ENCODE measurements around the gene DAPK3.
"Not testable (repeated sequence)": the region's sequence is repeated elsewhere in the genome, so short reads cannot be mapped to it uniquely, and the experiment has no call there.

Gene DAPK3

DNA sequence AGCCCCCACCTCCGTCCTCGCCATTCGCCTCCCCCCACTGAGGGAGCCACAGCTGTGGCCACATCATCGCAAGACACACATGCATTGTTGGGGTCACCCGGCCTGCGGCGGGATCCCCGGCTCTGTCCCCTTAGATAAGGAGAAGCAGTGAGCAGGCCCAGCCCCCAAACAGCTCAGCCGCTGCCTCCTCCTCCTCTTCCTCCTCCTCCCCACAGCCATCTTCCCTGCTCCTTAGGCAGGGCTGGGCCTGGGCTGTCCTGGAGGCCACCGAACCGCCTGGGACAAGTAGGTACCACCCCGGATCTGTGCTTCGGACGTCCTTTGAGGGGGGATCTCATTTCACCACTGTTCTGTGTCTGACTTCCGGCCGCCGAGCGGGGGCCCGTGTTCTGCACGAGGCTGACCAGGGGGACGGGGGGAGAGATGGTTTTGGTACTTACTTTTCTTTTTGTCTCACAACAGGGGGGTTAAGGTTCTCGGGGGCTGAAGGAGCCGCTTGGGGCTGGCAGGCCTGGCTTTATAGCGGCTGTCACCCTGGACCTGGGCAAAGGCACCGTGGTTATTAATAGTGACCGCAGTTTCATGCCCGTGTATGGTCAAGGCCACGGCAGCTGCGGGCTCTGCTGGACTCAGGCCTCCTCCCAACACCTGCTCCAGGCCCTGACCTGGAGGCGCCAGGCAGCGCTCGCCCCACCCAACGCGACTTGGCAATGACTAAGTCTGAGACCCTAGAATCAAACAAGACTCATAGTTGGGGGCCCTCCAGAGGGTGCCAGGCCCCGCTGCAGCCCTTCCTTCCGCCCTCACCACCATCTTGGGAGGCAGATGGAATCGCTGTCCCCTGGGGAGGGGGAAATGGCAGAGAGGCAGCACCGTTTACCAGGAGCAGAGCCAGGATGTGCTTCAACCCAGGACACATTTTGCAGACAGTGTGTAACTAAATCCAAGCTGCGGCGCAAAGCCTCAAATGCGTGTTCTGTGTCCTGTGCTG is 19.7 kb downstream of the DAPK3 start:
- H3K36me3 ChIP-seq (replicated peaks): peaks cover 8% of the 10 kb centered on the region
- no peak for DNase-seq
- in situ Hi-C loops (cut with HindIII; ENCODE audit: low pct_ligation_motif_present, low sequenced_read_pairs): no loop called here
- H3K27me3 ChIP-seq (replicated peaks): no peaks in the 10 kb centered on the region
- H3K4me3 ChIP-seq (ENCODE audit: low read depth, low read length): no peak overlapping the region
- TF ChIP-seq, protein P1, sequence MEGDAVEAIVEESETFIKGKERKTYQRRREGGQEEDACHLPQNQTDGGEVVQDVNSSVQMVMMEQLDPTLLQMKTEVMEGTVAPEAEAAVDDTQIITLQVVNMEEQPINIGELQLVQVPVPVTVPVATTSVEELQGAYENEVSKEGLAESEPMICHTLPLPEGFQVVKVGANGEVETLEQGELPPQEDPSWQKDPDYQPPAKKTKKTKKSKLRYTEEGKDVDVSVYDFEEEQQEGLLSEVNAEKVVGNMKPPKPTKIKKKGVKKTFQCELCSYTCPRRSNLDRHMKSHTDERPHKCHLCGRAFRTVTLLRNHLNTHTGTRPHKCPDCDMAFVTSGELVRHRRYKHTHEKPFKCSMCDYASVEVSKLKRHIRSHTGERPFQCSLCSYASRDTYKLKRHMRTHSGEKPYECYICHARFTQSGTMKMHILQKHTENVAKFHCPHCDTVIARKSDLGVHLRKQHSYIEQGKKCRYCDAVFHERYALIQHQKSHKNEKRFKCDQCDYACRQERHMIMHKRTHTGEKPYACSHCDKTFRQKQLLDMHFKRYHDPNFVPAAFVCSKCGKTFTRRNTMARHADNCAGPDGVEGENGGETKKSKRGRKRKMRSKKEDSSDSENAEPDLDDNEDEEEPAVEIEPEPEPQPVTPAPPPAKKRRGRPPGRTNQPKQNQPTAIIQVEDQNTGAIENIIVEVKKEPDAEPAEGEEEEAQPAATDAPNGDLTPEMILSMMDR (IDR thresholded peaks at IDR 0.05; ENCODE audit: low read depth, low read length, missing control alignments): no peak
- no peak overlapping the region for H3K27ac ChIP-seq

DNA sequence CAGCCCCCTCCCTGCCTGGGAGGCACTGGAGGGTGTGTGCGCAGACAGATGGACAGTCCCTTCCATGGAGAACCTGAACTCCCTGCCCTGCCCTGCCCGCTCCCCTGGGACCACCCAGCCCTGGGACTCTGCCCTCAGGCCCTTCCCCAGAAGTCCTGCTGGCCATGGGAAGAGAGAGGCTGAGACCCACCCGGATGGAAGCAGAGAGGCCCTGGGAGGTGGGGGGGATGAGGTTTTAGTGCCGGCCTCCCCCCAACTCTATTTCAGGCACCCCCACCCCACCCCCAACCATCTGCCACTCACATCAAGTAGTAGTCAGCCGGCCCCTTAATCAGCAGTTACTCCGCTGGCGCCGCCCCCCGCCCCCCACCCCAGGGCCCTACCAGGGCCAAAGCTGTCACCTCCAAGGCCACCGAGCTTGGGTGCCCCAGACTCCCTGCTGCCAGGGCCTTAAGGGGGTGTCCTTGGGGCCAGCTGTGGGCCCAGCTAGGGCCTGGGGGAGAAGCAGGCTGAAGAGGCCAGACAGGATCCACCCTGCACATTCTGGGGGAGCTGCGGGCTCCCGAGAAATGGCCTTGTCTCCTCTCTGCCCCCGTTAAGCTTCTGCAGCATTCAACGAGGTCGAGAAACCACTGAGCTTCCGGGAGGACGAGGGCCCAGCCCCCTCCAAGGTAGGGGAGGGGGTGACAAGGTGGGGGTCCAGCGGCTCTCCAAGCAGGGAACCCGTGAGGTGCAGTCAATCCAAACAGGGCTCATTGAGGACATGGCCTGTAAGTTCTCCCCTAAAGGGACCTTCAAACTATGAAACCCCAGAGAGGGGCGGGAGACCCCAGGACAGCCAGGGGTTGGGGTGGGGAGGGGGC is 20.7 kb downstream of the DAPK3 start:
- no peak overlapping the region for H3K27ac ChIP-seq
- in situ Hi-C loops (cut with HindIII; ENCODE audit: low pct_ligation_motif_present, low sequenced_read_pairs): no loop called here
- no peak overlapping the region for H3K4me3 ChIP-seq (ENCODE audit: low read depth, low read length)

DNA sequence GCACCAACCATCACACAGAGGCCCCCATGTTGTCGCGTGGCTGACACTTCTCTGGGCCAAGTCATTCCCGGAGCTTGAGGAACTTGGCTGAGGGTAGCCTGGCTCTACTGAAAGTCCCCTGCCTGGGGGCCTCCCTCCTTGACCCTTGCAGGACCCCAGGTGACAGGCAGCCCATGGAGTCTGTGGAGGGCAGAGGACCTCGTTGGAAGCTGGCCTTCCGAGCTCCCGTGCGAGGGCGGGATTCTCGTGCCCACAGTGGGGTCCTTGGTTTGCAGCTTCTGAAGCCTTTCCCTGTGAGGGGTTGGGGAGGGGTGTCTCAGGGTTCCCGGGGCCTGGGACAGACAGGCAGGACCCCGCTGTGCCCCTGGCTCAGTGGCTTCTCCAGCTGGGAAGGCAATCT is 21.6 kb downstream of the DAPK3 start:
- Histone ChIP-seq H3K27ac (no peak overlapping the region), H3K36me3 (replicated peaks) (no peaks in the 10 kb centered on the region), H3K27me3 (replicated peaks) (no peaks in the 10 kb centered on the region), H3K4me3 (ENCODE audit: low read depth, low read length) (no peak overlapping the region)
- in situ Hi-C loops (cut with HindIII; ENCODE audit: low pct_ligation_motif_present, low sequenced_read_pairs): no loop called here
- TF ChIP-seq, protein P1 (IDR thresholded peaks at IDR 0.05; ENCODE audit: low read depth, low read length, missing control alignments): no peak
- no peak for DNase-seq

More for the DNA sequence above, 20.7 kb downstream of the DAPK3 start:
- Histone ChIP-seq H3K27me3 (replicated peaks) (no peaks in the 10 kb centered on the region), H3K36me3 (replicated peaks) (no peaks in the 10 kb centered on the region)
- no peak for DNase-seq
- TF ChIP-seq, protein P1 (IDR thresholded peaks at IDR 0.05; ENCODE audit: low read depth, low read length, missing control alignments): no peak

DNA sequence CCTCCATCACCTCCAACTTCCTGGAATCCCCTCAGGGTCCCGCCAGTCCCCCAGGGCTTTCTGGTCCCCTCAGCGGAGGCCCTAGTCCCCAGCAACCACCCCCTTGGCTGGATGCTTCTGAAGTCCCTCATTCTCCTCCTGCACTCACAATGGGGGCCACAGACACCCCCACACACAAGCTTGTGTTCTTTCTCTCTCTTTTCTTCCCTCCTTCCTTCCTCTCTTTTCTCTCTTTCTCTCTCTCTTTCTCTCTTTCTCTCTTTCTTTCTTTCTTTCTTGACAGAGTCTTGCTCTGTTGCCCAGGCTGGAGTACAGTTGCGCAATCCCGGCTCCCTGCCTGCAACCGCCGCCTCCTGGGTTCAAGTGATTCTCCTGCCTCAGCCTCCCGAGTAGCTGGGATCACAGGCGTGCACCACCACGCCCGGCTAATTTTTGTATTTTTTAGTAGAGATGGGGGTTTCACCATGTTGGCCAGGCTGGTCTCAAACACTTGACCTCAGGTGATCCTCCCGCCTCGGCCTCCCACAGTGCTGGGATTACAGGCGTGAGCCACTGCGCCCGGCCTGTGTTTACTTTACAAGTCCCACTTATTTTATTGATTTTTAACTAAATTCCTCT is 23.5 kb downstream of the DAPK3 start:
- in situ Hi-C loops (cut with HindIII; ENCODE audit: low pct_ligation_motif_present, low sequenced_read_pairs); H3K27ac ChIP-seq; H3K4me3 ChIP-seq (ENCODE audit: low read depth, low read length); H3K36me3 ChIP-seq (replicated peaks); H3K27me3 ChIP-seq (replicated peaks); DNase-seq: not testable (repeated sequence)

DNA sequence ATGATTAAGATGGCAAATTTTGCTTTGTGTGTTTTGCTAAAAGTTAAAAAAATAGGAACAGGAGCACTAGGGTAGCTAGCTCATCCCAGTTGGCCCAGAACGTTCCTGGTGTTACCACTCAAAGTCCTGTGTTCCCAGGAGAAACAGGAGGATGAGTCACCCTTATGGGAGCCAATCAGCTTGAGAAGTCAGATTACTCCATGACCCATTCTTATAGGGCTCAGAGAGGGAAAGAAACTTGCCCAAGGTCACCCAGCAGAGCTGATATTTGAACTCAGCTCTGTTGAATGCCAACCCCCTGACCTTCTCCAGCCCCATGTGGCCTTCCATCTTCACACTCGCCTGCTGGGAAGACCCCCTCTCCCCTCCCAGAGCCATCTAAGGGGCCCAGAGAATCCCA is 25.1 kb downstream of the DAPK3 start:
- in situ Hi-C loops (cut with HindIII; ENCODE audit: low pct_ligation_motif_present, low sequenced_read_pairs): no loop called here
- H3K4me3 ChIP-seq (ENCODE audit: low read depth, low read length): no peak overlapping the region
- no peaks in the 10 kb centered on the region for H3K27me3 ChIP-seq (replicated peaks)
- DNase-seq: no peak
- no peak overlapping the region for H3K27ac ChIP-seq
- H3K36me3 ChIP-seq (replicated peaks): no peaks in the 10 kb centered on the region
- TF ChIP-seq, protein P1 (IDR thresholded peaks at IDR 0.05; ENCODE audit: low read depth, low read length, missing control alignments): no peak

Measured in brain microvascular endothelial cell (primary cell).